Dermis microvascular lymphatic vessel endothelial cell (primary cell): ENCODE measurements around the gene MPZL3. TPM values are rescaled to one million over a fixed set of nuclear protein-coding genes. Genes with fewer than 3 reads are reported as not detected.
A peak's percentile ranks its signal among the peaks of the same experiment; 100 is the strongest.

Source experiments
- DNase-seq, 2 donors: peaks; one replicate each; pipeline versions ENCODE4 v3.0.0 to v3.0.0-alpha.2; 2010; ENCODE audit warnings: low read depth in 2 of 2
- total RNA-seq: library from RNA; depleted of rRNA; stranded (reverse); fragments of >200 nt; gene quantifications from 2 replicates; pipeline ENCODE4 v1.2.1, GENCODE V29; 2014

The MPZL3 gene
- total RNA-seq, 1 donor from 2014 or later = 3.2 TPM

DNA sequence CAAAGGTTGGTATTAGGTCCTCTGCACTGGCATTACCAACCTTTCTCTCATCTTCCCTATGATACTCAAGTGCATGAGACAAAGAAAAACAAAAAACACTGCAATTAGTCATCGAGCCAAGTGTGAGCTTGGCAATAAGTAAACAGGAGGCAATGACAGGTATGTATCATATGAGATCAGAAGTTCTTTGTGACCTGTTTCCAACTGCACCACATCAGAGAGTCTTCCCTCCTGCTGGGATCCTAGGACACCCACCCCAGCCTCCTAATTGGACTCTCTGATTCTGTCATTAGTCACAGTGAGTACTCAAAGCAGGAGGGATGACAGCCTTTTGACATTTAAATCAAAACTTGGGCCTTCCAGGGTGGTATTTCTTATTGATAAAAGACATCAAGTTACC is 19.5 kb downstream of the MPZL3 start:
- peak in 1 of 2 donors; percentile 30 for DNase-seq

DNA sequence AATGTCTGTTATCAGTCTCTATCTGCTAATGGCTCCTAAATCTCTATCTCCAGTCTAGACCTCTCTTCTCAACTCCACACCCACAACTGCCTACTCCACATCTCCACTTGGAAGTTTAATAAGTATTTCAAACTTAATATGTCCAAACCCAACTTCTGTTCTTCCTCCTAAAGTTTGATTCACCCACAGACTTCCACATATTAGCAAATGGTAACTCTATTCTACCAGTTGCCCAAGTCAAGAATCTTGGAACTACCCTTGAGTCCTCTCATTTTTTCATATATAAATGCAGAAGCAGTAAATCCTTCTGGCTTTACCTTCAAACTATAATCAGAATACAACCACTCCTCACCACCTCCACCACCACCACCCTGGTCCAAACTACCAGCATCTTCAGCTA is 20.7 kb downstream of the MPZL3 start:
- DNase-seq = no peak

DNA sequence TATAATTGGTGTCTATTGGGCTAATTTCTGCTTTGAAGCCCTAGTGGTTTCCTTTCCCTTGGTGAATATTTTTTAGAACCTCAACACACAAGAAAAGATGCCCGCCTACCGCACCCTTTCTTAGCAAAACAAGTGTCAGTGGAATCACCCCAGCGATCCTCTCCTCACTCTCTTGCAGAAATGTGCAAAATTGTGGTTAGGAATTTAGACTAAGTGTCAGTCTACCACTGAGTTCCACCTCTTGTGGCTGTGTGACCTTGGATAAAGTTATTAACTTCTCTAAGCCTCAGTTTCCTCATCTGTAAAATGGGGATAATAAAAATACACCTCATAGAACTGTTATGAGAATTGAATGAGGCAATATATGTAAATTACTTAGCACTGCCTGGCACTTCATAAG is 22.1 kb downstream of the MPZL3 start:
- DNase-seq = no peak

DNA sequence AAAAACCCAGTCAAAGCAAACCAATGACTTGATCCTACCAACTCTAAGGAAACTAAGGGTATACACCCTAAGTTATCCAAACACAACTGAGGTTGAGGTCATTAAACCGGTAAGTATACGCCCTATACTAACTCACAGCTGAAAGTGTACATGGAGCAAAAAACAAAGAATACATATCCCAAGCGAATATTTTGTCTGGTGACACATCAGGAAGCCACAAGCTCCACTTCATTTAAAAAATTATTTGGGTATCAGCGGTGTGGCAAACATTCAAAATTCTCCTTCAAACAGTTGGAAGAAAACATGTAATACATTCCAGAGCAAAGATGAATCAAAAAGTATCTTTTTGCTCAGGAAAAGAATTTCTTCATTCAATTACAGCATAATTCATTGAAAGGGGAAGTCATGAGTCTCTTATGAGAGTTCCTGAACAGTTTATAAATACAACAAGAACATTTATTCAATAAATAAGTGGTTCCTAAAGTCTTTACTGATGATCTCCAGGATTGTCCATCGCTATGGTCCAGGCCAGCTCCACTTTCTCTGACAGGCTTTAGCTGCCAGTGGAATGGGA is 22.8 kb downstream of the MPZL3 start:
- DNase-seq = peak in 1 of 2 donors; percentile 41

DNA sequence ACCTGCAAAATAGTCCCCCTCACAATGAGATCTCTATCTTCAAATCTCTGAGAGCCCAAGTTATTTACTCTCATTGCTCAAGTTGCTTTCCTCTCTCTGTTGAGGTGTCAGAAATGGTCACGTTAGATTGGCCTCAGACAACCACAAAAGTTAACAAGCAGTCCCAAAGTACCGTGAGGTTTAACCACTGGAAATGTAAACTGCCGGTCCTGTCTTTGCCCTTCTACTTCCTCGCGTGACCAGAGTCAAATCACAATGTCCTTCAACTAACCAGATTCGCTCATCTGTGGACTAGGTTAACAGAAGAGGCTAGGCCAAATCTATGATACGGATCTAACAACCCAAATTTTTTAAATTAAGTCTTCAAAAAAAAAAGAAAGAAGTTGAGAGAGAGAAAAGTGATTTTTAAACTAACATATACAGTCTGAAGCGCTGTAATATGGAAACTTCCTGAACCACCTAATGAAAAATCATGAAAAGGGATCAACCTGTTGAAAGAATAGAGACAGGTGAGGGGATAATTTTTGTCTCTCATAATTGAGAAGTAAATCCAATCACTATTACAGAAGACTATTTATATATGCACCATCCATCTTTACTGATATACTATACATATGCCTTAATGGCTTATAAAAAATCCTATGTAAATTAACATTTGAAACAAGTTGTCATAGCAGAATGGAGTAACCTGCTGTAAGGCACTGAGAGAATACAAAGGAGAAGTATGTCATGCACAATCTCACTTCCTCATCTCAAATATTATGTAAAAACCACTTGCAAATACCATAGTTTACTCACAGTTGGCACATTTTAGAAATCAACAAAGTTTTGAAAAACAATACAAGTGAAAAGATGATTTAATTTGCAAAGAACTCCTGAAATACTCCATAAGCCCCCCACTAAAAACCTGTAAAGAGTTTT is 24.0 kb downstream of the MPZL3 start:
- DNase-seq = peak in 1 of 2 donors; percentile 22

DNA sequence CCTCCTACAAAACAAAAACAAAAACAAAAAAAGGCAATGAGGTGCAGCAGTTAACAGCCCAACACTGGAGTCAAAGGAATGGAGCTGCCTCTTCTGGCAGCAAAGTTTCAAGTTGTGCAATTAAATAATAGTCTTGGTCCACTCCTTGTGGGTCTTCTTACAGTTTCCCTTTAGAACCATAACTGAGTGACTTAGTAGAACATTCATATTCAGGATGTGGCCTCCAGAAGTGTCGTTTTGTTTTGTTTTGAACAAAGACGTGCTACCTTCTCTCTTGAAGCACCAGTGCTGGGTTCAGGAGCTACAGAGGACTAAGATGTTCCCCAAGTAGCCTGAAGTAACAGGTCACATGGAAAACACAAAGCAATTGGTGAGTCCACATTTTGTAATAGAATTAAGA is 25.4 kb downstream of the MPZL3 start:
- no peak for DNase-seq

DNA sequence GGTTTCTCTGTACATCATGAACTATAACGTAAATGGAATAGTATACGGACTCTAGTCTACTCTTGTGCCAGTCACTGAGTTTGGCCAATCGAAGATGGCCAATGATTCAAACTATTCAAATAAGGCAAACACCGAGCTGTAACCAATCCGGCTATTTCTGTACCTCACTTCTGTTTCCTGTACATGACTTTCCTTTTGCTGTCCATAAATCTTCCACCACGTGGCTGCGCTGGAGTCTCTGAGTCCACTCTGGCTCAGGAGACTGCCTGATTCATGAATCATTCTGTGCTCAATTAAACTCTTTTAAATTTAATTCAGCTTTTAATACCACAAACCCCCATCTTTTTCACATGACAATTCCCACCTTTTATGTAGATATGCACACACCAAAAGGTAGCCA is 25.9 kb downstream of the MPZL3 start:
- peak in 1 of 2 donors; percentile 76 for DNase-seq

DNA sequence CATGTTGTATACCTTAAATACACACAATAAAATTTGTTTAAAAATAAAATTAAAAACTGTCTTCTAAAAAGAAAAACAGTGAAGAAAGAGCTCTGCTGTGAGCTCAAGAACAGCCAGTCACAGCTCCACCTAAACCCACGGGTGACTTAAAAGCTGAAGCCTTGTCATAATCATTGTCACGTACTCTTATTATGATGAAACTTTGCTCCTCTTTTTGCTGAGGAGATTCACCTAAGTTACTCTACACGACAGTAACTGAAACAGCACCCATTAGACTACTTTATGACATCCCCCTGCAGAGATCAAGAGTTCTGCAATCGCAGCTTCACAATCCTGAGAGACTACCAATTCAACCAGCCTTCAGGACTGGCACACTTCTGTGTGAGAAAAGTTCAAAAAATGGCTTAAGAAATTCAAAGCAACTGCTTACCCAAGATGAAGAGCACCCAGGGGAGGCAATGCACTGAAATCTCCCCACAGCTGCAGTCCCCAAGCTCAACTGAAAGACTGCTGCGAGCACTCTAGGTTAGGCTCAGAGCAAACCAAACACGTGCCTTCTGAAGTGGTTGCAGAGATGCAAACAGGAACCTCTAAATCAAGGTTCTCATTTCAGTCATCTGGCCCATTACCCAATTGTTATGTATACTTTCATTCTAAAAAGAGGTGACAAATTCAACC is 27.5 kb downstream of the MPZL3 start, which contains the start of gene JAML:
JAML (minus strand) TSS at position 501 of the 678 bp plus-strand sequence. CDS start 10,145 bp downstream, outside the sequence.
- no peak for DNase-seq

DNA sequence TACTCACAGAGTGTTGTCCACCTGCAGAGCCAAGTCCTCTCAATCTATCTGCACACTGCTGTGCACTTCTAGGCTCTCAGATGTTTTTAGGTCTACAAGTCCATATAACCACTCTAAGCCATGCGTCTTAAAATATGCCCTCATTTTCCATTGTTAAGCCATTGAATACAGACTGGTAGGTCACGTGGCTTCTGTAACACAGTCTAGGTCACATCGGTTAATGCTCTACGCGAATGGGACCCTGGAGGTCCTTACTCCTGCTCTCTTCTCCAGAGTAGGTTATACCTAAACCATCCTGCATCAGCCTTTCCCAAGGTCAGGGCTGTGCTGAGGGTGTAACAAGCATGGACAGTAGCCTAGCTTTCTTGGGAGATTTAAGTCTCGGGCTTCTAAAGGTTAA is 28.2 kb downstream of the MPZL3 start:
- DNase-seq = no peak

DNA sequence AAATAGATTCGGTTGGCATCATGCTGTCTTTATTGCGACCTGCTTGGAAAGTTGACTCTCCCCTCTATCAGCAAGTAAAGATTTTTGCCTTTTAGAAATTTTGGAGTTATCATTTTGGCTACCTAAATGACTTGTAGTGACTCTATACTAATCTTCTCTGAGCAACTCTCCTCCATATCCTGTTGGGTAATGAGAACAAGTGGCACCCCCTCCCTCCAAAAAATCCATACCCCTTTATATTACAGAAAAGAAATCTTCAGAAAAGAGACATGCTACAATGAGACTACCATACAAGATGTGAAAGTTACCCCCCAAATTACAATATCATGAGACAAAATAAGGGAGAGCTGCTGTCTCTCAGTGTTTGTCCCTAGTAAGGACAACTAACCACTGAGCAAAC is 28.6 kb downstream of the MPZL3 start:
- DNase-seq = no peak

DNA sequence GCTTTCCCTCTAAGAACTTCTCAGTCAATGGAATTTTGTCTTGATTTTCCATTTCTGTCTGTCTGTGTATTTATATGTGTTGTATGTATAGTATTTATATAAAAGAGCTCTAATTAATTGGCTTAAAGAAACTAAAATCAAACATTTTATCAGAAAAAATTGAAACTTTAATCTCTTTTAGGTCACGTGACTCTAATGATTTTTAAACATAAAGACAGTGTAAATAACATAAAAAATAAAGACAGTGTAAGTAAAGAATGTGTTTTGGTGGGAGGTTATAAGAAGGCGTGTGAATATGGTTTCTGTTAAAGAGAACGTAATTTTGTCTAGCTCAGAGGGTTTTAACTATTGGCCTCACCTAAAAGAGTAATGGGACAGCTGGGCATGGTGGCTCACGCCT is 29.7 kb downstream of the MPZL3 start:
- DNase-seq = no peak

DNA sequence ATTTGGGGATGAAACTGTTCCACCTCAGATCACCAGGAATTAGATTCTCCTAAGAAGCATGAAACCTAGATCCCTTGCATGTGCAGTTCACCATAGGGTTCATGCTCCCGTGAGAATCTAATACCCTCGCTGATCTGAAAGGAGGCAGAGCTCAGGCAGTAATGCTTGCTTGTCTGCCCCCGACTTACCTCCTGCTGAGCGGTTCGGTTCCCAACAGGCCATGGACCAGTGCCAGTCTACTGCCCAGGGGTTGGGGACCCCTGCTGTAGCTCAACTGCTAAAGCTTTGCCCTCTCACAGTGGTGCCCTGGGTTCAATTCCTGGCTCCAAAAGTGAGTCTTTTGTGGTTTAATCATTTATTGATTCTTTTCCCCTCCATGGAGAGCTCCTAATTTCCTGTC is 30.7 kb downstream of the MPZL3 start:
- no peak for DNase-seq

DNA sequence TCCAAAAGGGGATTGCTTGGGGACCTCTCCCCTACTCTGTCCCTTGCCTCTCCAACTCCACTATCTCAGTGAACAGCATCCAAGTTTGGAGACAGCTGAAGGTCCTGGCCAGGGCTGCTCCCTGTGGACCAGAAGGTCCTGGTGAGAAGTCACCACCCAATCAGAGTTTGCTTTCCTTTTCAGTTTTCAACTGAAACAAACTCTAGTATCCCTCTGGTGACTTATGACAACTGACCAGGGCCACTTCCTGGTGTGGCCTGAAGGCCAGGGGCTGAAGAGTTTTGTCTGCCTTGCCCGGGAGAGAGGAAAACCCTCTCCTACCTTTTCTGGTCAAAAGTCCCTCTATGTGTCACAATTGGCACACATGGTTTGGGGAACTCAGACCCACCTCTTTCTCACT is 32.4 kb downstream of the MPZL3 start:
- DNase-seq = no peak

DNA sequence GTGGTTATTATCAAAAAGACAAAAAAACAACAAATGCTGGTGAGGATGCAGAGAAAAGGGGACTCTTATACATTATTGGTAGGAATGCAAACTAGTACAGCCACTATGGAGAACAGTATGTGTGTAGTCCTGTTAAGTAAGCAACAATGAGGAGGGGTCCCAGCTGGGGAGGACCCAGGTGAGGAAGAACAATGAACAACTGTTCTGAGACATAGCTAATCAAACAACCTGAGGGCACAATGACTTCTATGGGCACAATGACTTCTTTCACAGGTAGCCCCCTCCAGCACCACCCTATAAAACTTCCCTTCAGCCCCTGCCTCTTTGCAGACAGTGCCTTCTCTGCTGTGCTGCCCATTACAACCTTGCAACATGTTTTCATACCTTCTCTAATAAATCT is 32.9 kb downstream of the MPZL3 start:
- DNase-seq = no peak

DNA sequence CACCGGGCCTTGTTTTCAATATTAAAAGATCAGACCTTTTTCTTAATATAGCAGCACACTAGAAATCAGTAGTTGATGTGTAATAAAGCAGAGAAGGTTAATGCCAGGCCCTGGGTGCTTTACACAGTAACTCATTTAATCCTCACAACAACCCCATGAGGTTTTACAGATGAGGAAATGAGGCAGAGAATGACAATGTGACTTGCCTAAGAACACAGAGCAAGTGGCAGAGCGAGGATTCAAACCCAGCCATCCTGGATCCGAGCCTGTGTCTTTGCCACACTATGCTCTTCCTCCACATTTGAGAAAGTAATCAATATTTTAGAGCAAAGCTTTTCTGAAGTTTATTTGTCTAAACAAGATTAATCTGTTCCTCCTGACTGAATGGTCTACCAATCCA is 34.6 kb downstream of the MPZL3 start:
- no peak for DNase-seq

DNA sequence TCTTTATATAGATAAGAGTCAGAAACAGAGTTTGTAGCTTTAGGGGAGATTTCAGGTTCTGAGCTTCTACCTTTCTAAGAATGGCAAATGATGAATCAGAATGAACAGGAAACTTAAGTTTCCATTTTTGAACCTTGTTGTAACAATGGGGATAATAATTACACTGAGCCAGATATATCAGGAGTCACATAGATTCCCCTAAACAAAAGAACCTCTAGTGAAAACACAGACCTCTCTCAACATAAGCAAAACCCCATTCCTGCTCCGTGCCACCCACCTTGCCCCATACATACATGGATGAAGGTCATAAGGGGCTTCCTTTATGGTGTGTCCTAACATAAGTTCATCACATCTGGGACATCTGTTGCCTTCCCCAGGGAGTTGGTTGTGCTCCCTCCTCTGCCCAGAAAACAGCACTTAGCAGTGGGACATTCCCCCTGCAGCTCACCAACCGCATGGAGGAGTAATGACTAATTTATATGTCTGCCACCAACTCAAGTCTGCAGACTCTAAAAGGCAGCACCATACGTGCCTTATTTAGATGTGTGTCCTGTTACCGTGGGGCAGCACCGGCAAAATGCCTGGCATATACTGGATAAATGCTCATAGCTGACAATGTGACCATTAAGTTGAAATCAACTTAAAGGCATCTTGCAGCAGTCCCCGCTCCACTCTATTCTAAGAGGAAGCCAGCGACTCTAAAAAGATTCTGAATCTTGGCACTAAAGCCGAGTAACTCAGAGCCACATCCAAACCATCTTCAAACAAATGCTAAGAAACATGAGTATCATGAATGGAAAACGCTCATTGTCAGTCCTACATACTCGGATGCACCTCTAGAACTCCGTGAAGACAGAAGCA is 35.3 kb downstream of the MPZL3 start:
- peak in 1 of 2 donors; percentile 46 for DNase-seq

DNA sequence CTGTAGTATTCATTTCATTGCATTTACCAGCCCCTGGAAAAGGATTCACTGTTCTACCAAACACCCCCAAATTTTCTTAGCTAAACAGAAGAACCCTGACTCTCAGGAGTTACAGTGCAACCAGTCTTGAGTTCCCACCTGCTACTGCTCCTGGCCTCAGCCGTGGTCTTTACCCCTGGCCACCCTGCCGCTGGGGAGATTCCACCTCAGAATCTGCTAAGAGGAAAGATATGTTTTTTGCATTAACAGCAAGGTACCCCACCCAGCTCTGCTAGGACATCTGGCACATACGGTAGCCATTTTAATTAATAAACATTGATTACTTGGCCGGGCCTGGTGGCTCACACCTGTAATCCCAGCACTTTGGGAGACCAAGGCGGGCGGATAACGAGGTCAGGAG is 36.4 kb downstream of the MPZL3 start:
- no peak for DNase-seq

DNA sequence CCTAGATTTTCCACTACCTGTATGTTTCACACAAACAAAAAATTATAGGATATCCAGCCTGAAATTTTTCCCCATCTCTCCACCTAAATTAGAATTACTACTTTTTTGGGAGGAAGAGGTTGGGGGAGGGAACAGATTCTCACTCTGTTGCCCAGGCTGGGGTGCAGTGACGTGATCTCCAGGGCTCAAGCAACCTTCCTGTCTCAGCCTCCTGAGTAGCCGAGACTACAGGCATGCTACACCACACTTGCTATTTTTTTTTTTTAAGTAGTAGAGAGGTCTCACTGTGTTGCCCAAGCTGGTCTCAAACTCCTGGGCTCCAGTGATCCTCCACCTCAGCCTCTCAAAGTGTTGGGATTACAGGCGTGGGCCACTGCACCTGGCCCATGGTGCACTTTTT is 36.9 kb downstream of the MPZL3 start:
- DNase-seq = no peak

DNA sequence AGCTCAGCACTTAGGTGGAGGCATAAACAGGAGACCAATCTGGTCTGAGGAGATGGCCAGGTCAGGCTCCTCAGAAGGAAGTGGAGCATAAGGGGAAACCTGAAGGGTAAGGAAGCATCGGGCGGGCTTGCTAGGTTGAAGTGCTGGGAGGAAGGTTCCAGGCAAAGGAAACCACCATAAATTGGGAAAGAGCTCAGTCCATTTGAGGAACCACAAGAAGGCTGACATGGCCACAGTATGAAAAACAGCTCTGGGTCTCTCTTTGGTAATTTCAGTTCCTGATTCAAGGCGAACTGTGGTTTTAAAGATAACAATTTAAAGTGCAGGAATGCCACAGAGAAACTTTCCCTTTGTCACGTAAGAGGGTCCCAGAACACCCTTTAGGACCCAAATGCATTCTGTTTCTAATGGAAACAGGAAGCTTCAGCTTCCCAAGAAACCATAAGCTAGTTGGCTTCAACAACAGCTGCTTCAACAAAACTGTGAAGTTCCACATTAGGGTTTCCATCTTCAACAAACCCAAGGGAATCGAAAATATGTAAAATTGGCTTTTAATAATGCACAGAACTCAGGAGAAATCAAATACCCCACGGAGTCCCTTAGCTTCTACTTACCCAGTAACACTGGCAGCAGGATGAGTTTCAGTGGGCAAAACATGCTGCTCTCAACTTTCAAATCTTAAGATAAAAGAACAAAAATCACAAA is 37.8 kb downstream of the MPZL3 start:
- DNase-seq = no peak

DNA sequence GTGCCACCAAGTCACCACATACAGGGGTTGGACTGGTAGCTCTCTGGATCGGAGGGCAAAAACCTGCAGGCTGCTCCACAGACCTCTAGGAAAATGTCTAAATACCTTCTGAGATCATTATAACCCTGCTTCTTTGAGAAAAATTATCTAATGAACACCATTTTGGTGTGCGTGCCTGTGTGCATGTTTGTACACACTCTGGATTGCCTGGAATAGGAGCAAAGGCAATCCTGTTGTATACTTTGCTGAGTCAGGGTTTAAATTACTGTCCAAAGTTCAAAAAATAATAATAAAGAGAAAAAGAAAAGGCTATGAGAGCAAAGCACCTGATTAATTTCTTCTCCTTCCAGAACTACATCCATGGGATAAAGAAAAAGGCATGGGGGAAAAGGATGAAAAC is 38.4 kb downstream of the MPZL3 start:
- DNase-seq = no peak

DNA sequence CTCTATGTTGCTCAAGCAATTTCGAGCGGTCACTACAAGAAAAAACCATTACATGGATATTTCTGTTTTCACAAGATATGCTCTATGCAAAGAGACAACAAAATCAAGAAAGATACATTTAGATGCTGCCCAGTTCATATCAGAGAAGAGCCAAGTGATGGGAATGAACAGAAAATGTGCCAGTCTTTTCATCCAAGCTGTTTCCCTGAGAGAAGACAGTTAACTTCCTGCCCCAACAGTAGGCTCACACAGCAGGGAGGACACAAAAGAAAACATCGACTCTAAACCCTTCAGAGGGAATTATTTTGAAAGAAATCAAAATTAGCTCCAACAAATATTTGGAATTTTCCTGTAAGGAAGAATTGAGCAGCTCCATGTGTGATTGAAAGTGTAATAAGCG is 39.0 kb downstream of the MPZL3 start:
- DNase-seq = no peak
